Testis (tissue), 3 donors: Measurements from ENCODE around the gene HLA-DMB. TPM values are rescaled to one million over a fixed set of nuclear protein-coding genes. Genes with fewer than 3 reads are reported as not detected.
A peak's percentile ranks its signal among the peaks of the same experiment; 100 is the strongest.

Experiments used
- DNase-seq: peaks from one replicate; pipeline ENCODE4 v3.0.0-alpha.2; 2019
- H3K27ac ChIP-seq, 2 donors: fragments of 200-600 bp; sonication (generic); one replicate each; pipeline ENCODE4 v1.5.1; 2019
- H3K27me3 ChIP-seq: fragments of 200-600 bp; sonication (generic); one replicate; pipeline ENCODE4 v1.5.1; 2019
- H3K36me3 ChIP-seq: fragments of 200-600 bp; sonication (generic); one replicate; pipeline ENCODE4 v1.5.1; 2017; ENCODE audit warnings: low read depth; ENCODE audit errors: missing control alignments
- H3K4me1 ChIP-seq: fragments of 200-600 bp; sonication (generic); one replicate; pipeline ENCODE4 v1.5.1; 2019
- H3K4me3 ChIP-seq, 2 donors: fragments of 200-600 bp; sonication (generic); one replicate each; pipeline ENCODE4 v1.5.1; 2017 to 2019
- H3K9me3 ChIP-seq: fragments of 200-600 bp; sonication (generic); one replicate; pipeline ENCODE4 v1.5.1; 2017
- POLR2A ChIP-seq: fragments of 450-650 bp; IDR thresholded peaks from one replicate; pipeline ENCODE4 v1.6.1; 2017; ENCODE audit warnings: antibody characterized with exemption, mild to moderate bottlenecking, moderate library complexity
- WGBS, 2 donors: methylation state at CpG; one replicate each; pipeline ENCODE4 v1.1.5; 2018; 5-methylcytosine and 5-hydroxymethylcytosine counted together
- intact Hi-C: fragments of 100-400 bp; cut with DNase I; formaldehyde crosslinking; loops from one replicate; pipeline ENCODE4 v1.15.1; 2023; ENCODE audit warnings: low total_unique reads
- polyA plus RNA-seq: library from polyadenylated mRNA; stranded (reverse); fragments of 350-450 nt; fragmentation: Illumina TruSeq; extraction: RNeasy Lipid Tissue Mini Kit (QIAGEN cat#74804); gene quantifications from one replicate; pipeline ENCODE4 v1.2.3, GENCODE V29; 2014; ENCODE audit warnings: low read depth, low replicate concordance; ENCODE audit not compliant: insufficient read depth
- total RNA-seq, 2 donors: library from RNA; depleted of rRNA; stranded (reverse); fragments of >200 nt; gene quantifications; one replicate each; pipeline ENCODE4 v1.2.3, GENCODE V29; 2016
- TF ChIP-seq, protein P1 (sequence below), 3 experiments: fragments of 450-650 bp in 2 of 3; fragments of 200-600 bp in 1 of 3; sonication (generic) in 1 of 3; IDR thresholded peaks; one replicate each; pipeline ENCODE4 v1.5.1; 2016 to 2019; ENCODE audit warnings: antibody characterized with exemption in 3 of 3, mild to moderate bottlenecking in 2 of 3, moderate library complexity in 1 of 3

HLA-DMB gene
- total and polyA plus RNA-seq, 3 donors from 2014 or later = 4.9 to 46.1 (median 6.0) TPM

DNA sequence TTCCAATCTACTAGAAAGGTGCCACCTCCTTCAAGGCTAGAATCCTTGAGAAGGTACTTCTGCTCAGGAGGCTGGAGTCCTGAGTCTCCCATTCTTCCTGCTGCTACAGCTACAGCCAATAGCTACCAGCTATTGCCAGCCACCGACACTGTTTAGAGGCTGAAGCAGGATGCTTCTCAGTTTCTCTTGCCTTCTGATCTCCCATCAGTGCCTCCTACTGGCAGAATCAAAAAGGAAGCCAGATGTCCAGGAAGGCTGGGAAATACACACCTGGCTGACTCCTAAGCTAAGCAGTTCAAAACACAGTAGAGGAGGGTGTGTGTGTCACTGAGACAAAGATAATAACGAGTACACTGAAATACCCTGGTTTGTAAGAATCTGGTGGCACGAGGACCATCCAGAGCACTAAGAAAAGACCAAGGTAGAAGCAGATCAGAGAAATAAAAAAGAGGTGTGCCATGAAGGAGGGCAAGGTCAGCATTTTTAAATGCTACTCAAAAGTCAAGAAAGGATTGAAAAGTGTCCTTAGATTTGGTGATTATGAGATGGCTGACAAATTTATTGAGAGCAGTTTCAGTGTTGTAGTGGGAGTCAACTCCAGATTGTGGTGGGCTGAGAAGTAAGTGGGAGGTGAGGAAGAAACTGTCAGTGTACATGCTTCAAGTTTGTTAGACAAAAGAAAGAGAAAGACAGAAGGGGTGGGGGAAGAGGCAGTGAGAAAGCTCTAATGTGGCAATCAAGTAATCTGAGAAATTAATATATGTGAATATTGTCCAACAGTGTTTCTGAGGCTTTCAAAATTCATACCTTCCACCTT, 14.4 kb upstream of the HLA-DMB start:
- 61 to 66% methylated on average over 3 of the region's 3 CpGs for WGBS, 2 donors
- DNase-seq = no peak
- no peaks in the 10 kb centered on the region for H3K4me1 ChIP-seq
- no peak overlapping the region for H3K4me3 ChIP-seq
- no peak overlapping the region for H3K27ac ChIP-seq
- H3K9me3 ChIP-seq = no peaks in the 10 kb centered on the region
- intact Hi-C loops = no loop called here
- no peaks in the 10 kb centered on the region for H3K36me3 ChIP-seq
- TF ChIP-seq, protein P1, sequence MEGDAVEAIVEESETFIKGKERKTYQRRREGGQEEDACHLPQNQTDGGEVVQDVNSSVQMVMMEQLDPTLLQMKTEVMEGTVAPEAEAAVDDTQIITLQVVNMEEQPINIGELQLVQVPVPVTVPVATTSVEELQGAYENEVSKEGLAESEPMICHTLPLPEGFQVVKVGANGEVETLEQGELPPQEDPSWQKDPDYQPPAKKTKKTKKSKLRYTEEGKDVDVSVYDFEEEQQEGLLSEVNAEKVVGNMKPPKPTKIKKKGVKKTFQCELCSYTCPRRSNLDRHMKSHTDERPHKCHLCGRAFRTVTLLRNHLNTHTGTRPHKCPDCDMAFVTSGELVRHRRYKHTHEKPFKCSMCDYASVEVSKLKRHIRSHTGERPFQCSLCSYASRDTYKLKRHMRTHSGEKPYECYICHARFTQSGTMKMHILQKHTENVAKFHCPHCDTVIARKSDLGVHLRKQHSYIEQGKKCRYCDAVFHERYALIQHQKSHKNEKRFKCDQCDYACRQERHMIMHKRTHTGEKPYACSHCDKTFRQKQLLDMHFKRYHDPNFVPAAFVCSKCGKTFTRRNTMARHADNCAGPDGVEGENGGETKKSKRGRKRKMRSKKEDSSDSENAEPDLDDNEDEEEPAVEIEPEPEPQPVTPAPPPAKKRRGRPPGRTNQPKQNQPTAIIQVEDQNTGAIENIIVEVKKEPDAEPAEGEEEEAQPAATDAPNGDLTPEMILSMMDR (IDR thresholded peaks at IDR 0.05) = peak in 1 of 3 experiments; percentile 12
- TF ChIP-seq POLR2A = no peak
- H3K27me3 ChIP-seq = no peaks in the 10 kb centered on the region

DNA sequence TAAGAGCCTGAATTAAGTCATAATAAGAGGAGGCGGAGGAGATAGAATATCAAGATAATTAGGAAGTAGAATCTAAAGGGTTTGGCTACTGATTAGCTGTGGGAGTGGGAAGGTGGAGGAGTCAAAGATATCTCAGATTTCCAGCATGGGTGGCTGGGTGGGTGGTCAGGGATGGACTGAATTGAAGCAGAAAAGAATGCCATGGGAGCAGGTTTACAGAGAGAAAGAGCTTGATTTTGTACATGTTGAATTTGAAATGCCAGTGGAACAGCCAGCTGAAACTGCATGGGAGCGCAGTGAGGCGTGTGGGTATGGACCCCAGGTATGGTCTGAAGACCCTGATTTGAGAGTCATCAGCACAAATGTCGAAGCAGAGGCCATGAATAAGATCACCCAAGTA, 13.4 kb upstream of the HLA-DMB start:
- intact Hi-C loops = no loop called here
- Histone ChIP-seq H3K4me1 (no peaks in the 10 kb centered on the region), H3K4me3 (no peak overlapping the region)

DNA sequence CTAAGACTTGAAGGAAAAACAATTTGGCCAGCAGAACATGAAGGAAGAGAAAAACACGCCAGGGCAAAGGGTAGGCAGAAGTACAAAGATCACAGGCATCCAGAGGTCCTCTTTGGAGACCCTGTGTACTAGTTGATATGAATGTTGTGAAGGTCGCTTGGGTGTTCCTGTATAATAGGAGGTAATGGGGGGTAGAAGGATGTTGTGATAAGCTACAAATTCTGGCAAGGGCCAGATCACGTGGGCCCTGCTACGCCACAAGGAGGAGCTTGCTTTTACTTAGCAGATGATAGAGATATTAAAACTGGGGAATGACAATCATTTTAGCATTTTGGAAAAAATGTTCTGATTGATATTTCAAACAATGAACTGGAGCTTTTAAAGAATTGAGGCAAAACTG, 12.9 kb upstream of the HLA-DMB start:
- Histone ChIP-seq H3K27ac (no peak overlapping the region), H3K4me1 (no peaks in the 10 kb centered on the region), H3K9me3 (no peaks in the 10 kb centered on the region), H3K4me3 (no peak overlapping the region), H3K27me3 (no peaks in the 10 kb centered on the region), H3K36me3 (no peaks in the 10 kb centered on the region)
- TF ChIP-seq, protein P1 (IDR thresholded peaks at IDR 0.05) = no peak
- intact Hi-C loops = no loop called here
- 83 to 86% methylated on average over 4 of the region's 4 CpGs for WGBS, 2 donors
- DNase-seq = no peak

More for the DNA sequence above, 13.4 kb upstream of the HLA-DMB start:
- Histone ChIP-seq H3K27me3 (no peaks in the 10 kb centered on the region), H3K36me3 (no peaks in the 10 kb centered on the region), H3K27ac (no peak overlapping the region), H3K9me3 (no peaks in the 10 kb centered on the region)
- TF ChIP-seq, protein P1 (IDR thresholded peaks at IDR 0.05) = no peak
- TF ChIP-seq POLR2A = no peak
- no peak for DNase-seq
- 78 to 94% methylated on average over 4 of the region's 4 CpGs for WGBS, 2 donors

DNA sequence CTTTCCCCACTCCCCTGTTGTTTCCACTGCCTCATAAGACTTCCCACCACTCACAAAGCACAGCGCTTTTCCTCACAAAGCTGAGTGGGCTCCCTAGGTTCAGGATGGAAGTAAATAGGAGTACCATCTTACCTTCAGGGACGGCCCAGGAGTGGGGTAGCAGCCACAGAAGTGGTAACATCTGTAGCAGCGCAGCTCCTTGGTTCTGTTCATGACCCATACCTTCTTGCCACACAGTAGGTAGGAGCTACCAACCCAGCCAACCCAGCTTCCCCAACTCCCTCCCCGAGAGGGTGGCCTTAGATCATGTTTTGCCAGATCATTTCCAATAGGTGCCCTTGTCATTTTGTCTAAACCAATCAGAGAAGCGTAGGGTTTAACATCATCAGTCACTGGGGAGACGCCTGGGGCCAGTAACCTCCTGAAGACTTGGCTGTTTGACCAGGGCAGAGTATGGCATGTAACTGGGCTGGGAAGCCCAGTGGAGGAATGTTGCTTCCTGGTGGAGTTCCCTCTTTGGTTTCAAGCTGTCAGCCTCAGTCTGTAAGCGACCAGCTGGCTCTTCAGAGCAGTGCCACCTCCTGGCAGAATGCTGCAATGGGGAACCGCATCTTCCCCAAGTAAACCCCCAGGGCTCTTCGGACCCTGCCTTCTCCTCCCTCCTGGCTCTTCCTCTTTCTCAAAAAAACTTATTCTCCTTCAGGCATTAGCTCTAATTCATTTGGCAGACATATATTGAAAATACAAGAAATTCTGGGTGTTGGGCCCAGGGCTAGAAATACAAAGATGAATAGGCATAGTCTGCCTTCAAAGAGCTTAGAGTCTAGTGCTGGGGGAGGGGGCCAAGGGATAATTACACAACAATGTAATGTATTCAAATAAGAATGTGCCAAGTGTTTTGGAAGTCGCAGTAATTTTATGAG, 12.2 kb upstream of the HLA-DMB start, which contains the start of gene HLA-DMA:
HLA-DMA (minus strand) TSS at position 281 of the 923 bp plus-strand sequence; CDS start at position 220, 61 bp downstream.
- peak within 1 kb of the TSS; percentile 21 to 25 for H3K4me3 ChIP-seq
- H3K27ac ChIP-seq = peak within 1 kb of the TSS in 1 of 2 donors; percentile 54

More for the DNA sequence above, 12.2 kb upstream of the HLA-DMB start, which contains the start of gene HLA-DMA:
- Histone ChIP-seq H3K4me1 (no peaks in the 10 kb centered on the region), H3K9me3 (no peaks in the 10 kb centered on the region), H3K27me3 (no peaks in the 10 kb centered on the region), H3K36me3 (no peaks in the 10 kb centered on the region)
- peak; percentile 79 for DNase-seq
- TF ChIP-seq, protein P1 (IDR thresholded peaks at IDR 0.05) = peak in 2 of 3 experiments; percentile 43 to 59
- no peak for TF ChIP-seq POLR2A
- WGBS, 2 donors = 44 to 57% methylated on average over 10 of the region's 10 CpGs
- intact Hi-C loops = no loop called here
